ENCODE measurements around the gene TFDP2. TPM values are rescaled to one million over a fixed set of nuclear protein-coding genes. Genes with fewer than 3 reads are reported as not detected.

The TFDP2 gene
- total and polyA plus RNA-seq, 9 of the 15 experiments (the other 6 are each of a cell fraction or from before 2014, with no cell fraction given) = 95.6 to 179 (median 126) TPM

DNA sequence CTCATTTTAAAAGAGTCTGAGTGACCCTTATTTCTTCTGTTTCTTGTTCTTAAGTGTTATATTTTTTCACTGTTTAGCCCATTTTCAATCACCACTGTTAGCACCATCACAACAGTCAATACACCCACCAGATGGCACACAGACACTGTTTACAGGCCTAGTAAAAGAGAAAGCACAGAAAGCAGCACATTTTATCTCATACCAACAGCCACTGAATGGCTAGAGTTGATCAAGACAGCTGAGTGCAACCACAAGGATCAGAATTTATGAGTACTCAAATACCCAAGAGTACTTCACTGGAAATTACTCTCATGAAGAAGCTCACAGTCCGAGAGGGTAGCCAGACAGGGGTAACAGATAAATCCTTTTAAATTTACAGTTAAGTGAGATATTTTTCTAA, 127.0 kb downstream of the TFDP2 start (continued):
- TF ChIP-seq, protein P1, sequence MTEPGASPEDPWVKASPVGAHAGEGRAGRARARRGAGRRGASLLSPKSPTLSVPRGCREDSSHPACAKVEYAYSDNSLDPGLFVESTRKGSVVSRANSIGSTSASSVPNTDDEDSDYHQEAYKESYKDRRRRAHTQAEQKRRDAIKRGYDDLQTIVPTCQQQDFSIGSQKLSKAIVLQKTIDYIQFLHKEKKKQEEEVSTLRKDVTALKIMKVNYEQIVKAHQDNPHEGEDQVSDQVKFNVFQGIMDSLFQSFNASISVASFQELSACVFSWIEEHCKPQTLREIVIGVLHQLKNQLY (CRISPR knock-in tag; conservative IDR thresholded peaks at IDR 0.05) = no peak
- no peak for TF ChIP-seq ZKSCAN3 (CRISPR knock-in tag; IDR thresholded peaks at IDR 0.05)
- TF ChIP-seq, protein P2, sequence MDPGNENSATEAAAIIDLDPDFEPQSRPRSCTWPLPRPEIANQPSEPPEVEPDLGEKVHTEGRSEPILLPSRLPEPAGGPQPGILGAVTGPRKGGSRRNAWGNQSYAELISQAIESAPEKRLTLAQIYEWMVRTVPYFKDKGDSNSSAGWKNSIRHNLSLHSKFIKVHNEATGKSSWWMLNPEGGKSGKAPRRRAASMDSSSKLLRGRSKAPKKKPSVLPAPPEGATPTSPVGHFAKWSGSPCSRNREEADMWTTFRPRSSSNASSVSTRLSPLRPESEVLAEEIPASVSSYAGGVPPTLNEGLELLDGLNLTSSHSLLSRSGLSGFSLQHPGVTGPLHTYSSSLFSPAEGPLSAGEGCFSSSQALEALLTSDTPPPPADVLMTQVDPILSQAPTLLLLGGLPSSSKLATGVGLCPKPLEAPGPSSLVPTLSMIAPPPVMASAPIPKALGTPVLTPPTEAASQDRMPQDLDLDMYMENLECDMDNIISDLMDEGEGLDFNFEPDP (CRISPR knock-in tag; IDR thresholded peaks at IDR 0.05) = no peak
- TF ChIP-seq, protein P3, sequence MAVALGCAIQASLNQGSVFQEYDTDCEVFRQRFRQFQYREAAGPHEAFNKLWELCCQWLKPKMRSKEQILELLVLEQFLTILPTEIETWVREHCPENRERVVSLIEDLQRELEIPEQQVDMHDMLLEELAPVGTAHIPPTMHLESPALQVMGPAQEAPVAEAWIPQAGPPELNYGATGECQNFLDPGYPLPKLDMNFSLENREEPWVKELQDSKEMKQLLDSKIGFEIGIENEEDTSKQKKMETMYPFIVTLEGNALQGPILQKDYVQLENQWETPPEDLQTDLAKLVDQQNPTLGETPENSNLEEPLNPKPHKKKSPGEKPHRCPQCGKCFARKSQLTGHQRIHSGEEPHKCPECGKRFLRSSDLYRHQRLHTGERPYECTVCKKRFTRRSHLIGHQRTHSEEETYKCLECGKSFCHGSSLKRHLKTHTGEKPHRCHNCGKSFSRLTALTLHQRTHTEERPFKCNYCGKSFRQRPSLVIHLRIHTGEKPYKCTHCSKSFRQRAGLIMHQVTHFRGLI (CRISPR knock-in tag; IDR thresholded peaks at IDR 0.05) = peak; percentile 55; the same call in 1 of the 2 replicates
- no peak for TF ChIP-seq ZNF165 (CRISPR knock-in tag; IDR thresholded peaks at IDR 0.05; ENCODE audit: borderline replicate concordance)
- TF ChIP-seq FOSL1 (tag; conservative IDR thresholded peaks at IDR 0.05) = 0 out of 2 replicates have a peak, but pooled peaks have one; percentile 20
- TF ChIP-seq KDM1A (IDR thresholded peaks at IDR 0.05) = peak; percentile 72 to 77
- TF ChIP-seq ZNF830 (CRISPR knock-in tag; IDR thresholded peaks at IDR 0.05) = no peak
- no peak for TF ChIP-seq ARHGAP35 (IDR thresholded peaks at IDR 0.05; ENCODE audit: partially characterized antibody)
- no peak for TF ChIP-seq ZNF57 (CRISPR knock-in tag; IDR thresholded peaks at IDR 0.05)
- TF ChIP-seq KLF16 (IDR thresholded peaks at IDR 0.05) = peak; percentile 89
- peak; percentile 84 for TF ChIP-seq SMARCE1 (IDR thresholded peaks at IDR 0.05)
- no peak for TF ChIP-seq ZNF707 (CRISPR knock-in tag; conservative IDR thresholded peaks at IDR 0.05)
- TF ChIP-seq KAT2B (IDR thresholded peaks at IDR 0.05; ENCODE audit: low read depth, low read length) = no peak
- TF ChIP-seq RBFOX2 (IDR thresholded peaks at IDR 0.05; ENCODE audit: low read depth, low read length) = no peak

All from K562 (cell line).